Measurements from ENCODE around the gene HGS.

Gene HGS

DNA sequence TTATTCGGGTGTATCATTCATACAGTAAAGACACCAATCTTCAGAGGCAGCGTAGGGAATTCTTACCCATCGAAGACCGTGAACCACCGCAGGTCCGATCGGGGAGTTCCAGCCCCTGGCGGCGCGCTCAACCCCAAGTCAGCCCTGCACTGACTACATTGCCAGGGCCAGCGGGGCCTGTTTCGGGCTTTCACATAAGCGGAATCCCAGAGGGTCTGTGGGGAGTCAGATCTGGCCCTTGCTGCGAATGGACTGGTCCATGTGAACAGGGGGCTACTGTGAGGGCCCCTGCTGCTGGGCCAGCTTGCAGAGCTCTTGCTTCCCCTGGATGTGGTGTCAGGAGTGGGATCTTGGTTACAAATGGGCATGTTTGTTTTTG is 35.1 kb upstream of the HGS start:
- no peak for TF ChIP-seq CTCF (IDR thresholded peaks at IDR 0.05; ENCODE audit: low read depth, low read length)
- no peak for DNase-seq (ENCODE audit: extremely low read depth, low read depth)

DNA sequence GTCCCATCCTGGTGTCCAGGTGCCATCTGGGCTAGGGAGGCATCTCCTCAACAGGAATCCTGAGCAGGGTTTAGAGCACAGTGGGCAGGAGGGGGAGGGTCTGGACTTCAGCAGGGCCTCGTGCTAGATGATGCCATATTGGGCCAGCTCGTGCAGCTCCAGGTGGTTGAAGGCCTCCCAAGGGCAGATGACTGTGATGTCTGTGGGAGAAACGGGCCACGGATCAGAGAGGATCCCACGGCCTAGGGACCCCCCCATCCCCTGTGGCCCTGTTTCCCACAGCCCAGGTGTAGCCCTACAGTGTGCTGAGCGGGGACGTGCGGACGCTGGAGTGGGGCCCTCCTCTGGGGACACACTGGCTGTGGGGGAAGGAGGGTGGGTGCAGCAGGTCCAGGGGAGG is 32.9 kb upstream of the HGS start:
- no peak for TF ChIP-seq CTCF (IDR thresholded peaks at IDR 0.05; ENCODE audit: low read depth, low read length)
- no peak for DNase-seq (ENCODE audit: extremely low read depth, low read depth)

DNA sequence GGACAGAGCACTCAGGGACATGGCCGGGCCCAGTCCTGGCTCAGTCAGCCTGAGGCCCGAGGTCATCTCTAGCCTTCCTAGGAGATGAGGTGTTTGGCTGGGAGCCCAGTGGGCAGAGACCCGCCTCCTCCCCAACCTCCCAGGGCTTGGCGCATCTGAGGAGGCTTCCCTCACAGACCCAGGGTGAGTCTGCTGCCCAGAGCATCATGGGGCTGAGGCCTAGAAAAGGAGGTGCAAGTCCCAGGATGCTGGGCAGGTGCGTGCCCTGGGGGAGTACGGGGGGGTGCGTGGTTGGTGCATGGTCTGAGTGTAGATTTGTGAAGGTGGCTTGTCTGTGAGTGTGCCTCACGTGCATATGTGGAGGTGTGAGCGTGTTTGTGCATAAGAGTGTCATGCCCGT is 32.1 kb upstream of the HGS start:
- DNase-seq (ENCODE audit: extremely low read depth, low read depth): peak; percentile 39
- TF ChIP-seq CTCF (IDR thresholded peaks at IDR 0.05; ENCODE audit: low read depth, low read length): no peak

- DNase-seq (ENCODE audit: extremely low read depth, low read depth): no peak
- no peak for TF ChIP-seq CTCF (IDR thresholded peaks at IDR 0.05; ENCODE audit: low read depth, low read length)
Observed at GRCh38 chr17:81652906-81653771, 30.7 kb upstream of the HGS start.

- no peak for TF ChIP-seq CTCF (IDR thresholded peaks at IDR 0.05; ENCODE audit: low read depth, low read length)
- DNase-seq (ENCODE audit: extremely low read depth, low read depth): no peak
Observed at GRCh38 chr17:81655378-81656117, 28.3 kb upstream of the HGS start.

GRCh38 chr17:81656118-81656743 is 27.6 kb upstream of the HGS start, which contains the start of gene PDE6G:
Gene PDE6G (minus strand): TSS chr17:81656542. CDS start chr17:81653305, 3,237 bp downstream.
- no peak for DNase-seq (ENCODE audit: extremely low read depth, low read depth)
- no peak for TF ChIP-seq CTCF (IDR thresholded peaks at IDR 0.05; ENCODE audit: low read depth, low read length)

DNA sequence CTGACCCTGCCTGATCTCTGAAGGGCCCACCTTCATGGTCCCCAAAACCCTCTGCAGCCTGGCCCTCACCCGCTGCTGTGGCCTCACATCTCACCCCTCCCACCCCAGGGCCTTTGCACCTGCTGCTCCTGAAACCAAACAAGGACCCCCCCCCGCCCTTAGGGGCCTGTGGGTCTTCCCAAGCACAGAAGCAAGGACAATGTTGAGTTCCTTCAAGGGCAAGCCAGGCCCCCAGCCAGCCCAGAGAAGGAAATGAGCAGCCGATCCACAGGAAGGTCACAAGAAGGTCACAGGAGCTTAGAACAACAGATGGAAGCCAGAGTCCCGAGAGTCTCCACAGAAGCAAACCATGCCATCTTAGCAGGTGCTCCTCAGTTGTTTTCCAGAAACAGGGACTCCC is 27.0 kb upstream of the HGS start:
- DNase-seq (ENCODE audit: extremely low read depth, low read depth): no peak
- no peak for TF ChIP-seq CTCF (IDR thresholded peaks at IDR 0.05; ENCODE audit: low read depth, low read length)
